GM23248 (cell line): ENCODE data around the gene GMPPA.

Experiments
- EZH2 ChIP-seq: fragments of 200-600 bp; sonication (generic); IDR thresholded peaks from 2 replicates; pipeline ENCODE4 v1.6.1; 2018; ENCODE audit warnings: antibody characterized with exemption, mild to moderate bottlenecking; ENCODE audit not compliant: insufficient read depth, poor library complexity, severe bottlenecking
- EZH2phosphoT487 ChIP-seq: fragments of 200-600 bp; sonication (generic); IDR thresholded peaks from 2 replicates; pipeline ENCODE4 v1.6.1; 2018; ENCODE audit warnings: antibody characterized with exemption, moderate library complexity, mild to moderate bottlenecking, low read depth; ENCODE audit not compliant: insufficient read depth

- TF ChIP-seq EZH2phosphoT487 = no peak
- TF ChIP-seq EZH2 = no peak
Observed at GRCh38 chr2:219549619-219550018, 50.9 kb downstream of the GMPPA start.
